ENCODE results near the gene PSME2. TPM values are rescaled to one million over a fixed set of nuclear protein-coding genes. Genes with fewer than 3 reads are reported as not detected.
A peak's percentile ranks its signal among the peaks of the same experiment; 100 is the strongest.

The PSME2 gene
- total RNA-seq, 2 experiments from 2014 or later, result 188 to 290 TPM

DNA sequence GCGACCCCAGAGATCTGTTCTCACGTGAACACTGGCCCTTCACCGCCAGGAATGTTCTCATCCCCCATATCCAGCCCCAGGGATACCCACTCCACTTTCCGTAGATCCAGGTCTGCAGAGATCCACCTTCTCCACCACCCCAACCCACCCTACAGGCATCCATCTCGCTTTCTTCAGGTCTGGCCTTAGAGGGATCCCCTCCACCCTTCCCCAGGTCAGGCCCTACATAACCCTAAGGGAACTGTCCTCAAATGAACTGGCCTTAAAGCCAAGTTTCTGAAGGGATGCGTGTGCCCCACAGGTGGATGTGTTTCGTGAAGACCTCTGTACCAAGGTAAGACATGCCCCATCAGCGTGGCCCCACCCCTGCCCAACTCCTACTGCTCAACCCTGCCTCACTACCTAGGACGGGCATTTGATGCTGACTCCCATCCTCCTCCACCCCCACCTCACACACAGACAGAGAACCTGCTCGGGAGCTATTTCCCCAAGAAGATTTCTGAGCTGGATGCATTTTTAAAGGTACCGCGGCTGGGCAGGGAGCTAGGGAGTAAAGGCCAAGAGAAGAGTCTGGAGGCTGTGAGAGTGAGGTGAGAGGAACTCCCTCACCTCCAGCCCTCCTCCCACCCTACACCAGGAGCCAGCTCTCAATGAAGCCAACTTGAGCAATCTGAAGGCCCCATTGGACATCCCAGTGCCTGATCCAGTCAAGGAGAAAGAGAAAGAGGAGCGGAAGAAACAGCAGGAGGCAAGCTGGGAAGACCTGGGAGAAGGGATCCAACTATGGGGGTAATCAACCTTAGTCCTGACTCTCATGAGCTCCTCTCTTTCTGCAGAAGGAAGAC lies 9.5 kb downstream of the PSME2 start:
- Histone ChIP-seq H3K36me3 (ENCODE audit: insufficient read depth, low read length) (peaks cover 27% of the 10 kb centered on the region), H3K27ac (ENCODE audit: low read depth, low read length, poor library complexity, severe bottlenecking) (peak overlapping the region; percentile 46), H3K9me2 (ENCODE audit: insufficient read depth, low read length) (no peaks in the 10 kb centered on the region), H3K4me2 (ENCODE audit: low read length) (peak overlapping the region; percentile 85), H2AFZ (ENCODE audit: low read length) (no peak overlapping the region), H3K4me1 (ENCODE audit: insufficient read depth, low read length, poor library complexity, severe bottlenecking) (peaks cover 43% of the 10 kb centered on the region), H3K4me3 (ENCODE audit: low read depth, low read length, poor library complexity, severe bottlenecking) (peak overlapping the region; percentile 98), H4K20me1 (ENCODE audit: insufficient read depth, low read length) (0 out of 2 replicates have a peak, but pooled peaks cover 6% of the 10 kb centered on the region), H3K9me3 (ENCODE audit: low read length) (no peaks in the 10 kb centered on the region), H3K79me2 (ENCODE audit: insufficient read depth, low read depth, low read length) (peaks cover 25% of the 10 kb centered on the region)
- TF ChIP-seq EZH2phosphoT487 (IDR thresholded peaks at IDR 0.05; ENCODE audit: borderline replicate concordance, low read depth, low read length) (no peak), CTCF (conservative IDR thresholded peaks at IDR 0.05; ENCODE audit: low read length) (no peak)
- no peak for DNase-seq (ENCODE audit: low spot score)
- intact Hi-C loops (cut with micrococcal nuclease; ENCODE audit: unreplicated experiment), result loop anchor here (1.0 kb wide), 2 partner anchors 23 to 24 kb away; partner anchors contain the start of genes DCAF11, IRF9 and NRL
- ChIA-PET POLR2A (interaction anchor here (0.6 to 4.1 kb wide), 11 partner anchors 10 to 94 kb away, joined by 3 to 43 read pairs (median 5); partner anchors contain the start of genes CHMP4A, DCAF11, NRL and PCK2), CTCF (ENCODE audit: unreplicated experiment) (interaction anchor here (1.3 to 2.1 kb wide), 2 partner anchors 22 to 28 kb away, joined by 4 to 12 read pairs; partner anchors contain the start of genes DCAF11 and NRL)
- no TSS peak for BruUV-seq (replicated peaks)

DNA sequence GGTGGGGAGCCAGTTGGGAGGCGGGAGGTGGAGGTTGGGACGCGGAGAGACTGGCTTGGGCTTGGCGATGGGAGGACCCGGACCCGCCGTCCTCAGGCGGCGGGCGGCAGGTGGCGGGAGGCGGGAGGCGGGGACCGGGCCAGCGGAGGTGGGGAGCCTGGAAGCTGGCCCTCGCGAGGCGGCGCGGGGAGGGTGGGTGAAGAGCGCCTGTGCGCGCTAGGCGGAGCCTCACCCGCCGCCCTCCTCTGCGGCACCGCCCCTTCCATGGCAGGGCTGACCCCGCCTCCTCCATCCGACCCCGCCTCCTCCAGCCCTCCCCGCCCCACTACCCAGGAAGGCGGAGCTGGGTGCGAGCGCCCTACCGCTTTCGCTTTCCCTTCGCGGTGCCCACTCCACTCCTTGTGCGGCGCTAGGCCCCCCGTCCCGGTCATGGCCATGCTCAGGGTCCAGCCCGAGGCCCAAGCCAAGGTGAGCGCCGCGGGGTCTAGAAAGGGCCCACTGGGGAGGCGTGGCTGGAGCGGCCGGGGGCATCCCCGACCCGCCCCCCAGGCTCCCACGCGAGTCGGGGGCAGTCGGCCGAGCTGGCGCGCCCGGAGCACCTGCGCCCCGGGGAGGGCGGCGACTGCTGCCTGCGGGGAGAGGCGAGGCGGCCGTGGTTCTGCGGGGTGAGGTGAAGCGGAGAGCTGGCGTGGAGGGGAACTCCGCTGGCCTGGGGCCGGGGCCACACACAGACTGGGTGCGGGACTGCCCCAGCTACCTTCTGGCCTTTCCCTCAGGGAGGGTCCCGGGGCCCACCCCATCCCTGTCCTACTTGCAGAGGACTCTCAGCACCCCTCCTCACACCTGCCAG lies 10.4 kb downstream of the PSME2 start, which contains the start of gene PSME1:
TSS of gene PSME1 (plus strand) at position 361 of the 850 bp plus-strand sequence. CDS start at position 430, 69 bp downstream.
- Histone ChIP-seq H3K4me2 (ENCODE audit: low read length) (peak within 1 kb of the TSS; percentile 85), H3K79me2 (ENCODE audit: insufficient read depth, low read depth, low read length) (peaks cover 25% of the 10 kb centered on the region), H3K4me1 (ENCODE audit: insufficient read depth, low read length, poor library complexity, severe bottlenecking) (peaks cover 40% of the 10 kb centered on the region), H4K20me1 (ENCODE audit: insufficient read depth, low read length) (0 out of 2 replicates have a peak, but pooled peaks cover 6% of the 10 kb centered on the region), H3K9me3 (ENCODE audit: low read length) (no peaks in the 10 kb centered on the region), H3K36me3 (ENCODE audit: insufficient read depth, low read length) (peaks cover 27% of the 10 kb centered on the region), H3K9me2 (ENCODE audit: insufficient read depth, low read length) (no peaks in the 10 kb centered on the region), H2AFZ (ENCODE audit: low read length) (peak within 1 kb of the TSS; percentile 87; the same call in 1 of the 2 replicates), H3K4me3 (ENCODE audit: low read depth, low read length, poor library complexity, severe bottlenecking) (peak within 1 kb of the TSS; percentile 98), H3K27ac (ENCODE audit: low read depth, low read length, poor library complexity, severe bottlenecking) (peak within 1 kb of the TSS; percentile 46)
- BruUV-seq (replicated peaks), result no TSS peak
- intact Hi-C loops (cut with micrococcal nuclease; ENCODE audit: unreplicated experiment), result loop anchor here (1.0 kb wide), 2 partner anchors 22 to 25 kb away; partner anchors contain the start of genes DCAF11, IRF9 and NRL
- ChIA-PET CTCF (ENCODE audit: unreplicated experiment) (interaction anchor here (0.6 to 2.1 kb wide), 4 partner anchors 22 to 577 kb away, joined by 3 to 12 read pairs (median 4); partner anchors contain the start of genes DCAF11 and NRL), POLR2A (interaction anchor here (0.6 to 4.1 kb wide), 14 partner anchors 9 to 134 kb away, joined by 3 to 43 read pairs (median 4); partner anchors contain the start of genes CHMP4A, DCAF11, NRL and PCK2)
- TF ChIP-seq CTCF (conservative IDR thresholded peaks at IDR 0.05; ENCODE audit: low read length) (no peak), EZH2phosphoT487 (IDR thresholded peaks at IDR 0.05; ENCODE audit: borderline replicate concordance, low read depth, low read length) (no peak)
- DNase-seq (ENCODE audit: low spot score), result peak; percentile 93
